ENCODE results near the gene MBD3L2.

GRCh38 chr19:7067716-7068115, 18.6 kb downstream of the MBD3L2 start:
- TF ChIP-seq, protein P1, sequence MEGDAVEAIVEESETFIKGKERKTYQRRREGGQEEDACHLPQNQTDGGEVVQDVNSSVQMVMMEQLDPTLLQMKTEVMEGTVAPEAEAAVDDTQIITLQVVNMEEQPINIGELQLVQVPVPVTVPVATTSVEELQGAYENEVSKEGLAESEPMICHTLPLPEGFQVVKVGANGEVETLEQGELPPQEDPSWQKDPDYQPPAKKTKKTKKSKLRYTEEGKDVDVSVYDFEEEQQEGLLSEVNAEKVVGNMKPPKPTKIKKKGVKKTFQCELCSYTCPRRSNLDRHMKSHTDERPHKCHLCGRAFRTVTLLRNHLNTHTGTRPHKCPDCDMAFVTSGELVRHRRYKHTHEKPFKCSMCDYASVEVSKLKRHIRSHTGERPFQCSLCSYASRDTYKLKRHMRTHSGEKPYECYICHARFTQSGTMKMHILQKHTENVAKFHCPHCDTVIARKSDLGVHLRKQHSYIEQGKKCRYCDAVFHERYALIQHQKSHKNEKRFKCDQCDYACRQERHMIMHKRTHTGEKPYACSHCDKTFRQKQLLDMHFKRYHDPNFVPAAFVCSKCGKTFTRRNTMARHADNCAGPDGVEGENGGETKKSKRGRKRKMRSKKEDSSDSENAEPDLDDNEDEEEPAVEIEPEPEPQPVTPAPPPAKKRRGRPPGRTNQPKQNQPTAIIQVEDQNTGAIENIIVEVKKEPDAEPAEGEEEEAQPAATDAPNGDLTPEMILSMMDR (conservative IDR thresholded peaks at IDR 0.05 in 1 of 2, IDR thresholded peaks at IDR 0.05 in 1 of 2; ENCODE audit: extremely low read depth in 1 of 2, insufficient read depth in 1 of 2, low read depth in 1 of 2, low read length in 2 of 2), result no peak
- TF ChIP-seq EZH2 (IDR thresholded peaks at IDR 0.05; ENCODE audit: borderline replicate concordance, low read length), result no peak
